Gastroesophageal sphincter (tissue), 3 donors: Measurements from ENCODE around the gene RSPO1.

Experiments used
- EP300 ChIP-seq: sonication (generic); formaldehyde crosslinking; IDR thresholded peaks from one replicate; pipeline ENCODE4 v1.6.1; 2017; ENCODE audit warnings: antibody characterized with exemption, mild to moderate bottlenecking
- POLR2AphosphoS5 ChIP-seq: sonication (generic); formaldehyde crosslinking; IDR thresholded peaks from one replicate; pipeline ENCODE4 v1.6.1; 2017; ENCODE audit warnings: antibody characterized with exemption
- TF ChIP-seq, protein P1 (sequence below), 4 experiments: fragments of 200-600 bp in 2 of 4; fragments of 450-650 bp in 2 of 4; sonication (generic) in 1 of 4; IDR thresholded peaks; one replicate each; pipeline ENCODE4 v1.5.1; 2017 to 2019; ENCODE audit warnings: antibody characterized with exemption in 4 of 4, mild to moderate bottlenecking in 2 of 4, moderate library complexity in 2 of 4

DNA sequence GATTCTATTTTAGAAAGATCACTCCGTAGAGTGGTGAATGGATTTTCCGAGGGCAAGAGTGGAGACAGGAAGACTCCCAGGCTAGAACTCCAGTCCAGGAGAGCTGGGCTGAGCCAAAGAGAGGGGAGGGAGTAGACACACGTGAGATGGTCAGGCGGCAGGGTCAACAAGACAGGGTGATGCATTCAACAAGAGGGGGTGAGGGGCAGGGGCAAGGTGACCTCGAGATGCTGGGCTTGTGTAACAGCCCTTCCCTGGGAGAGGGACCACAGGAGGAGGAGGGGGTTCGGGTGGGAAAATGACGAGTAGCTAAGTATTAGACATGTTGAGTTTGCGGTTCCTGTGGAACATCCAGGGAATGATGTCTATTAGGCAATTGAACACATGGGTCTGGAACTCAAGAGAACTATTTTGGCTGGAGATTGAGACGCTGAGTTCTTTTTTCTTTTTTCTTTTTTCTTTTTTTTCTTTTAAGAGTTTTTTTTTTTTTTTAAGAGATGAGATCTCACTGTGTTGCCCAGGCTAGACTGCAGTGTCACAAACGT, 13.3 kb downstream of the RSPO1 start:
- TF ChIP-seq, protein P1, sequence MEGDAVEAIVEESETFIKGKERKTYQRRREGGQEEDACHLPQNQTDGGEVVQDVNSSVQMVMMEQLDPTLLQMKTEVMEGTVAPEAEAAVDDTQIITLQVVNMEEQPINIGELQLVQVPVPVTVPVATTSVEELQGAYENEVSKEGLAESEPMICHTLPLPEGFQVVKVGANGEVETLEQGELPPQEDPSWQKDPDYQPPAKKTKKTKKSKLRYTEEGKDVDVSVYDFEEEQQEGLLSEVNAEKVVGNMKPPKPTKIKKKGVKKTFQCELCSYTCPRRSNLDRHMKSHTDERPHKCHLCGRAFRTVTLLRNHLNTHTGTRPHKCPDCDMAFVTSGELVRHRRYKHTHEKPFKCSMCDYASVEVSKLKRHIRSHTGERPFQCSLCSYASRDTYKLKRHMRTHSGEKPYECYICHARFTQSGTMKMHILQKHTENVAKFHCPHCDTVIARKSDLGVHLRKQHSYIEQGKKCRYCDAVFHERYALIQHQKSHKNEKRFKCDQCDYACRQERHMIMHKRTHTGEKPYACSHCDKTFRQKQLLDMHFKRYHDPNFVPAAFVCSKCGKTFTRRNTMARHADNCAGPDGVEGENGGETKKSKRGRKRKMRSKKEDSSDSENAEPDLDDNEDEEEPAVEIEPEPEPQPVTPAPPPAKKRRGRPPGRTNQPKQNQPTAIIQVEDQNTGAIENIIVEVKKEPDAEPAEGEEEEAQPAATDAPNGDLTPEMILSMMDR (IDR thresholded peaks at IDR 0.05) = no peak
- no peak for TF ChIP-seq EP300
- TF ChIP-seq POLR2AphosphoS5 = no peak
